Amygdala (tissue), 56 donors: Measurements from ENCODE around the gene C2orf72.
A peak's percentile ranks its signal among the peaks of the same experiment; 100 is the strongest.
"Not testable (repeated sequence)": the region's sequence is repeated elsewhere in the genome, so short reads cannot be mapped to it uniquely, and the experiment has no call there.

Experiments used
- DNase-seq, 56 donors: peaks; one replicate each; lab custom pipeline; 2025; lab: John Stamatoyannopoulos, UW

The C2orf72 gene

DNA sequence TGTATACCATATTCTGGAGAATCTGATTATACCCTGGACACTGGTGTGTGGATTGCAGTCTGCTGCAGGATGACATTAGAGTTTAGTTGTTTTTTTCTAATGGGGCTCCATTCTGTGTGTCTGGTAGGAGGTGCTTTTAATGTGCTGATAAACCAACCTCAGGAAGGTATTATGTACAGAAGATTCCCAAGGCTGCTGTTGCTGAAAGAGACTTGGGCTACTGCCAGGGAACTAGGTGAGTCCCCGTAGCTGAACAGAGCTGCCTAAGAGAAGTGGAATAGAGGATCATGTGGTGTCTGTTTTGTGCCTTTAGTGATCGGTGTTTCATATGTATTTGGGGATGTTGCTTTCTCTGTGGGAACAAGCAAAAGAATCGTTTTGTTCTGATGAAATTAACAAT lies 24.9 kb upstream of the C2orf72 start:
- no peak for DNase-seq

DNA sequence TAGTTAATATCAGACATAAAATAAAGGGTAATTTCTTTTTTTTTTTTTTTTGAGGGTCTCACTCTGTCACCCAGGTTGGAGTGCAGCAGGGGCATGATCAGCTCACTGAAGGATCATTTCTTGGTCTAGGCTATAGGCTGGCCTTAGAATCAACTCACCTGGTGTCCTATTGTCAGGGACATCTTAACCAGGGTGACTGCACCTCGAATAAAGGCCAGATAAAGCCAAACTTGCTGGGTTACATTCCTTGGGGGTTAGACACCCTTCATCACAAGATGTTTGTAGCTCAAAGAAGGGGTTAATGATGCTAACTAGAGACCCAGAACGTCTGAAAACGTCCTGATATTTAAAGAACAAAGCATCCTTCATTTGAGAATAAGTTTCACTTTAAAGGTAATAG lies 23.5 kb upstream of the C2orf72 start:
- no peak for DNase-seq

DNA sequence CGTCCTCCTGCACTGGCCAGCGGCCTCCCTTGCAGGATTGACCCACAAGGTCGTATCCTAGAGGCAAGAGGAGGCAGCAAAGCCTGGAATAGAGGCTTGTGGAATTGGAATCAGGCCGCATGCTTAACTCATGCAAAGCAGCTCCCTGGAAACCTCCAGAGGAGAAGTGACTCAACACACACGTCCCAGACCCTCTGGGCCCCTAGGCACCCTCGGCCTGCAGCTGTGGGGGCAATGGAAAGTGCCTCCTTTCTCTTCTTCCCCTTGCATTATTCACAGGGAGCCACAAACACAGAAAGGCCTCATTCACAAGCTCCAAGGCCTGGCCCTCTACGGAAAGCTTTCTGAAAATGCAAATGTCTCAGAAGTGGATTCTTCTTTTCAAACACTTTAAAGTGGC lies 21.8 kb upstream of the C2orf72 start:
- DNase-seq = peak in 44 of 56 donors; percentile 11 to 83 (median 54)

DNA sequence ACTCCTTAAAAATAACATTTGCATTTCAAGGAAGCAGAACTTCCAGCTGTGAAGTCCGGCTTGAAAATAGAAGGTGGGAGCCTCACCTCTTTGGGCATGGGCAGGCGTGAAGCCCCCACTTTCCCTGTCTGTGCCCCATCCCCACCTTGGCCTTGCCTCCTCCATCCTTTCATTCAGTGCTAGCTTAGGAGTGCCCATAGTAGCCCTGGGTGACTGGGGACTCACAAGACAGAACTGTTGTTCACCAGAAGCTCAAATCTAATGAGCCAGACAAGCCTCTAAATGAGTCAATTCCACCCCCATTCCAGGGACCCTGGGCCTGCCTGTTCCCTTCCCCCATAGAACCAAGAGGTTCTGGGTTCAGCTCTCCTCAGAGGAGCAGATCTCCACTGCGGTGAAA lies 21.4 kb upstream of the C2orf72 start:
- DNase-seq = peak in 8 of 56 donors; percentile 33 to 73 (median 45)

DNA sequence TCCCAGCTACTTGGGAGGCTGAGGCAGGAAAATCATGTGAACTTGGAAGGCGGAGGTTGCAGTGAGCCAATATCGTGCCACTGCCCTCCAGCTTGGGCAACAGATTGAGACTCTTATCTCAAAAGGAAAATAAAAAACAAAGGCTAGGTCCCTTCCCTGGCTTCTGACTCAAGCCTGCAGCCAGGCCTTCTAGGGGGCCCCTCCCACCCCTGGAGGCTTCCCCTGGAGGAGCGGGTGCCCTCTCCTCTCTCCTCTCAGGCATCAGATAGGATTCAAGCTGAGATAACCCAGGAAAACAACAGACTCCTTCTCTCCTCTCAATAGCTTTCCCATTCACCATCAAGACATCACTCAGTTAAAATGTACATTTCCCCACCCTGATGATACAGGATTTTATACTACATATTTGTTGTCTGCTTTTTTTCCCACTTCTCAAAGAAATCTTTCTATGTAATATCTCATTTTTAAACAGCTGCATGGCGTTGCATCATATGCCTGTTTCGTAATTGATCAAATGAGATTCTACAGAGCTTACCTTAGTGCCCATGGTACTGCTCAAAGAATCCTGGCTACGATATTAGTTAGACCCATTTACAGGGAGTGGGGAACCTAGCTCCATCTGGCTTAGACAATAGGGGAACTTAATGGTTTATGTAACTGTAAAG lies 20.6 kb upstream of the C2orf72 start:
- DNase-seq = no peak

DNA sequence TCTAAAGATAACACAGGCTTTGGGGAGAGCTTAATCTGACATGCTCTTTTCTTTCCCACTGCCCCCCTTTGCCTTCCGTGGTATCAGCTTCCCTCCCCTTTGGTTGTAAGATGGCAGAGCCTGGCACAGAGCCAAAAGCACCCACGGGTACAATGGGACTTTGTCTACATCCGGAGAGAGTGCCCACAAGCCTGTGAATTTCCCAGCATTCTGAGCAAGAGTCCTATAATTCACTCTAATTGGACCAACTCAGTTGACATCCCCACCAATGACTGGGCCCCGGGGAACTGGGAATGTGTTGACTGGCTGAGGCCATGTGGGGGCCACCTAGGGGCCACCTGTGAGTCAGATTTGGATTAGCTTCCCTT lies 20.1 kb upstream of the C2orf72 start:
- DNase-seq = peak in 50 of 56 donors; percentile 14 to 96 (median 72)

DNA sequence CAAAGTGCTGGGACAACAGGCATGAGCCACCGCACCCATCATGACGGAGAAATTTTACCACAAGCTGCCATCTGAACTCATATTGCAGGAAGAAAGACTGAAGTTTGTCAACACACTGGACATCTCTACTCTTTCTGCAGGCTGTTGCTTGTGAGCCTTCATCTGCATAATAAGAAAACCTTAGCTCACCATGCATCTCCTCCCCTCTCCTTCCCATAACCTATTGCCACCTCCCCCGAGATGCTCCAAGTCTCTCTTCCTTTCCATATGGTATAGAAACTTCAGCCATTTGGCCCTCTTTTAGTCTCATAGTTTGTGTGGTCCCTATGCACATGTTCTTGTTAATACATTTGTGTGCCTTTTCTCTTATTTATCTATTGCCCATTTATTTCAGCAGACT lies 19.1 kb upstream of the C2orf72 start:
- DNase-seq = no peak

DNA sequence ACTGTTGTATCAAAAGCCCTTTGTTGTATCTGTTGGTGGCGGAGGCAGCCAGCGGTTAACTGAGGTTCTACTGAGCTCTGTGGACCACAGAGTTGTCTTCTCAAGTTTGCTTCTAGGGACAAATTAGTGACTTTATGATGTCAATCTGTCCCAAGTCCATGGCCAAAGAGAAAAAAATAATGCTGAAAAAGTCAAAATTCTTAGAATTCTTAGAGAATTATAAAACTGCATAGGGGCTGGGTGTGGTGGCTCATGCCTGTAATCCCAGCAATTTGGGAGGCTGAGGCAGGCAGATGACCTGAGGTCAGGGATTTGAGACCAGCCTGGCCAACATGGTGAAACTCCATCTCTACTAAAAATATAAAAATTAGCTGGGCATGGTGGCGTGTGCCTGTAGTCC lies 12.3 kb upstream of the C2orf72 start:
- not testable (repeated sequence) for DNase-seq

DNA sequence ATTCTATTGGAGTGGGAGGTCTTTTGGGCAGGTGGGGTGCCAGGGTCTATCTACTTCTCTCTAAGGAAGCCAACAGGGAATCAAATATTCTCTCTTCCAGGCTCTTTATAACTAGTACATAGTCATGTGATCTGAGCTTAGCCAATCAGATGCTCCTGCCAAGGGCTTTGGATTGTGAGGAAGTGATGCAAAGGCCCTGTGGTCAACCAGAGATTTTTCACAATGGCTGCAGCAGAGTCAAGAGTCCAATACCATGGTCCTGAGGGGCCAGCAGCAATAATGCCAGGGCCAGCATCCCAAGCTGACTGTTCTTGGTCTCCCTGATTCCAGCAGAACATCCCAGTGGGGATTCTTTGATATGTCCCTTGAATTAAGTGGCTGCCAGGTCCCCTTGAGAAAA lies 8.4 kb upstream of the C2orf72 start:
- no peak for DNase-seq

DNA sequence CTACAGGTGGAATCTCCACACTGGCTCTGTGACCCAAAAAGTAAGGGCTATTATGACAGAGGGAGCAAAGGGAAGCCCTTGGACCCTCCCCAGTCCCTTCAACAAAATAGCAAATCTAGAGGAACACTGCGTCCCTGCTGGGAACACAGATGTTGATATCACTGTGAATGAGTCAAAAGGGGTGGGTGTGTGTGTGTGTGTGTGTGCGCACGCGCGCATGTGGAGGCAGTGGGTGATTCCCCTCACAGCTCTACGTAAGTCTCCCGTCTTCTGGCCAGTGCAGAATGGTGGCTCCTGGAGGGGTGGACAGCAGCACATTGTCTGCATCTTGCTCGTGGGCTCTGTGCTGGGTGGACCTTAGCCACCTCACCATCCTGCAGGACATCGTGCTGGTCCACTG lies 7.8 kb upstream of the C2orf72 start:
- no peak for DNase-seq

DNA sequence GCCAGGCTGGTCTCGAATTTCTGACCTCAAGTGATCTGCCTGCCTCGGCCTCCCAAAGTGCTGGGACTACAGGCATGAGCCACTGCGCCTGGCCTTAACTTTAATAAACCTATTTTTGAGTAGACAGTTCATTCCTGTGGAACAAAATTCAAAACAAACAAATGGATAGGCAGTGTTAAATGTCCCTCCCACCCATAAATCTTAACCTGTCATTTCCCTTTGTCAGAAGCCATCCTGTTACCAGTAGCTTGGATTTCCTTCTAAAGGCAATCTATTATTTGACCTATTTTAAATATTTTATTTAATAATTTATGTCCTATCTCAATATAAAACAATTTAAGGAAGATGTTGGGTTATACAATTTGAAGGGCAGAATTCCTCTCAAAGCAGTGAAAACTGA lies 6.6 kb upstream of the C2orf72 start:
- no peak for DNase-seq

DNA sequence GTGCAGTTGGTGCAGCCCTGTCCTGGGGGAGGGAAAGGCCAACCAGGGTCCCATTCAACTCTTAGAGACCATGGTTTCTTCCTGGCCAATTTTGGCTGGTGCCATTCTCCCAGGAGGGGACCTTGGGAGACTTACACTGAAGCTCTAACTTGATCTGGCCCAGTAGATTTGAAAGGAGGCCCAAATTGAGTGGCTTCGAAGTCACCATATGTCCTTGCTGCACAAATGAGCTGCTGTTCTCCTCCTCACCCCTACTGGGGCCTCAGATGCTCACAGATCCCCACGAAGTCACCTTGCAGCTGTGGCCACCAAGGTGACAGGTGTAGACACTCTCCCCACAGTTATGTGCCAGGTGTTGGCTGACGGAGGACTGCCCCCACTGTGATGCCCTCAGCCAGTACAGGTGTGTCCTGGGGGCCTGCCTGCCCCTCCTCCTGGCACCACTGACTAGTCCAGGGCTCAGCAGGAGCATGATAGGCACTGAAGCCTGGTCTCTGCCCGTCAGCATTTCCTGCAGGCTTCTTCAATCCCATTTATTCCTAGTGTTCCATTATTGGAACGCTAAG lies 4.7 kb upstream of the C2orf72 start:
- DNase-seq = no peak

DNA sequence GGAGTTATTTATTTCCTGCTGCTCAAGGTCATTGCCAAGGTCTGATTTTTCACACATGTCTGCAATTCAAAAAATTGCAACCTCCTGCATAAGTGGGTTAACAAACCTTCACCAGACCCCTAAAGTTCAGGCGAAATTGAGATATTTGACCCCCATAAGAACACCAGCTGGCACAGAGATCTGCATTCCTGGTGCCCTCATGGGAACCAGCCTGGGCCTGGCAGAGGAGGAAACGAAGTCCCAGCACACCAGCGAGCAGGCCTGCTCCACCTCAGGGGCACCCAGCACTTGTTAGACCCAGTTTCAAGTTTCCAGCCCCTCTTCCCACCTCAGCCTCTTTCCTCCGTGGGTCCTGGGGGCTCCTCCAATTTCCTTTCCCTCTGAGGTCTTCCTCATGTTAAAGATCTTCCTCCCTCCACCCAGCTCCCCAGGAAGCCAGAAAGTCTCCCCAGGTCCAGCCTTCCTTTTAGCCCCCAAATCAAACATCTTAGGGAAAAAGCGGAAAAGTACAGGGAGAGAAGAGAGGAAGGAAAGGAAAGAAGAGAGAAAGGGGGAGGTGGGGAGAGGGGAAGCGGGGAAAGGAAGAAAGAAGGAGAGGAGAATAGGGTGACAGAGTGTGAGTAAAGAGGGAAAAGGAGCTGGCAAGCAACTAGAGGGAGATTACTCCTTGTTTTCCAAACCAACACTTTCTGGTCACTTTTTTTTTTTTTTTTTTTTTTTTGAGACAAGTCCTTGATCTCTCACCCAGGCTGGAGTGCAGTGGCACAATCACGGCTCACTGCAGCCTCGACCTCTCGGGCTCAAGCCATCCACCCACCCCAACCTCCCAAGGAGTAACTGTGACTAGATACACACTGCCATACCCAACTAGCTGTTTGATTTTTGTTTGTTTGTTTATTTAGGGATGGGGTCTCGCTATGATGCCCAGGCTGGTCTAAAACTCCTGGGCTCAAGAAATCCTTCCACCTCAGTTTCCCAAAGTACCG lies 3.9 kb upstream of the C2orf72 start:
- DNase-seq = no peak

DNA sequence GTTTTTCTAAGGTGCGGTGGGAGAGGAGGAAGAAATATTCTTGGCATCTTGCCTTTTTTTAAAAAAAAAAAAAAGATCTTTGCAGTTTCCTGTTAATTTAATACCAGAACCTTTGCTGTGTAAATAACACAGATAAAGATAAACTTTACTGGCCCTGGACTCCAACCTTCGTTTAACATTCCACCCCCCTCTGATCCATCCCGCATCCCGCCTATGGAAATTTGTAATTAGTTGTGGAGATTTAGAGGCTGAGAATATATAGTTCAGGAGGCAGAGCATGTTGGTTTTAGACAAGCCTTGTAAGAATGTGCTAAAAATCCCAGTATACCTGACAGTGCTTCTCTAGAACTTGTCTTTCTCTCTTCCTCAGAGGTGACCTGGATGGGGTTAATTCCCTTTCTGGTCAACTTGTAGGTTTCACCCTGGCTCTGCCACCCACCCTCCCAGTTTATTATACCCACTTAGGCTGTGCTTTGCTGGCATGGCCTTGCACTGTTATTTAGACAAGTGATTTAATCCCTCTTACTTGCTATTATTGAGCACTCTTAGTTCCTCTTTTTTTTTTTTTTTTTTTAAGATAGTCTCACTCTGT lies 2.9 kb upstream of the C2orf72 start:
- no peak for DNase-seq

DNA sequence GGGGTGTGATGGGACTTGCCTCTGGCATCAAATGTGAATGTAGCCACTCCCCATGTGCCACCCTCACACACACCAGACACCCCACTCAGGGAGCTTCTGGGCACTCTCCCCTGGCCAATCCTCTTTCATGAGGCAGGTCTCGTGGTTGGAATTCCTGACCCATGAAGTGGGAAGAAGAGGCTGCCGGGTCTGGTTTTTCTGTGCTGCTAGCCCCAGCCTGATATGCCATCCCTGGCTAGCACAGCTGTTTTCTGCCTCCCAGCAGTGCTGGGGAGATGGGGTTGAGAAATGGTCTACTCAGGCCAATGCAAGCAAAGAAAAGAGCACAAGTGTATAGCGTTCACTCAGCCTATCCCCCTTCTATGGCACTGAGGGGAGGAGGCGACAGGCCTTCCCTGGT lies 1.2 kb upstream of the C2orf72 start:
- DNase-seq = no peak

DNA sequence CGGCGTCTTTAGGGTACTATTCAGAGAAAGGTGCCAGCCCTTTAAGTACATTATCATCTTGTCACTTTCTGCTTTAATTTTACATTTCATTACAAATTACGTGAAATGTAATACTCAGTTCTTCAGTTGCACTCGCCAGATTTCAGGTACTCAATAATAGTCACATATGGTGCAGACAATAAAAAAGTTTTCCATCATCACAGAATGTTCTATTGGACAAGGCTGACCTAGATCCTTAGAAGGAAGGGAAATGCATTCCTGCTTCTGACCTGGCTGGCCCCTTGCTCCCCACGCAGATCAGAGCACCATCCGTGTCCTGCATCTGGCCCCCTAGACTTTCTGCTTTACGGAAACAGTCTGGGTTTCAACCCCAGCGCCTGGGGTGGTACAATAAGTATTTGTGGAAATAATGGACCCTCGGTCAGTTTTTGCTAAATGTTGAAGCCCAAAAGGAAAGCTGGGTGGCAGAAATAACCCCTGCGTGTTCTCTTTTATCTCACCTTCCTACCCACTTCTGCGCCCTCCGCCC lies 681 bp upstream of the C2orf72 start:
- no peak for DNase-seq

DNA sequence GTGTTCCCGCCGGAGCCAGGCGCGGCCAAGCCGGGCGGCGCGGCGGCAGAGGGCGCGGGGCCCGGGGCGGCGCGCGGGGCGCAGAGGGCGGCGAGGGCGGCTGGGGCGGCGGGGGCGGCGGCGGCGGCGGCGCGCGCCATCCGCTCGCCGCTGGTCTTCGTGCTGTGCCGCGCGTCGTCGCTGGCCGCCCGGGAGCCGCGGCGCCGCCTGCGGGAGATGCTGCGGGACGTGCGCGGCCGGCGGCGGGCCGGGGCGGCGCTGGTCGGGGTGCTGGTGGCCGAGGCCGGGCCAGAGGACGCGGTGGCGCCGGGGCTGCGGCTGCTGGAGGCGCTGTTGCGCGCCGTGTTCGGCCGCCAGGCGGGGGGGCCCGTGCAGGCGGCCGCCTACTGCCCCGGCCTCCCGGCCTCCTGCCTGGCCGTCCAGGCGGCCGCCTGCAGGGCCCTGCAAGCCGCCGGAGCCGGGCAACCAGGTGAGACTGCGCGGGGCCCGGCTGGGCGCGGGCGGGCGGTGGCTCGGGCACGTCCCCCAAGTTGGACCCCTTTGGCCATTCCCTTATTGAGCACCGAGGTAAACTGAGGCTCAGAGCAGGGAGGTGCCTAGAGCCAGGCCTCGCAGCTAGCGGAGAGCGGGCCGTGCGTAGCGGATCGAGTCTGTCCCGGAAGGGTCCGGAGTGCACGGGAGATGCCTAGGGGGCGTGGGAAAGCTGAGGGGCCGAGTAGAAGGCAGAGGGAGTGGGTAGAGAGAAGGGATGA lies 584 bp downstream of the C2orf72 start:
- peak in 32 of 56 donors; percentile 19 to 78 (median 51) for DNase-seq

DNA sequence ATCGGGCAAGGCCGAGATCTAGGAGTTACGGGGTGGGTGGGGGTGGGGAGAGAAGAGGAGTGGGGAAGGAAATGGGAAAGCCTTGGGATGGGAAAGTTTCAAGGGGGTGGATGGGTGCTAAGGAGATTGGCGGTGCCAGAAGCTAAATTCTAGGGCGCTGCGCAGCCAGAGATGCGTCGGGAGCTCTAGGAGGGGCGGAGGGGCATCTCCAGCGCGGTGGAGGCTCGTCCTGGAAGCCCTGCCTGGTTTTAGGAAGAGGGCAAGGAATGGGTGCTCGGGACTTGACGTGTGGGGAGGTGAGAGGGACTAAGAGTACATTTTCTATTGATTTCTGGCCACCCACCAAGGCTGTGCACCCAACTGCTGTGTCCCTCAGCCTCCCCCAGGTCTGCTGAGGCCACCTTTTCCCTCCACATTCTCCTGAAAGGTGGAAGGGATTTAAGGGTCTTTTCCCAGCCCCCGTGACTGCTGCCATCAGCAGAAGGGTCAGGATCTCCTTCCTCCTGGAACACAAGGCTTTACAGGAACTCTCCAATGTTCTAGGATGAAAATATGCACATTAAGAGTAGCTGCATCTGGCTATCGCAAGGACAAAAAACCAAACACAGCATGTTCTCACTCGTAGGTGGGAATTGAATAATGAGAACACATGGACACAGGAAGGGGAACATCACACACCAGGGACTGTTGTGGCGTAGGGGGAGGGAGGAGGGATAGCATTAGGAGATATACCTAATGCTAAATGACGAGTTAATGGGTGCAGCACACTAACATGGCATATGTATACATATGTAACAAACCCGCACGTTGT lies 1.4 kb downstream of the C2orf72 start:
- DNase-seq = peak in 6 of 56 donors; percentile 30 to 52 (median 38)

DNA sequence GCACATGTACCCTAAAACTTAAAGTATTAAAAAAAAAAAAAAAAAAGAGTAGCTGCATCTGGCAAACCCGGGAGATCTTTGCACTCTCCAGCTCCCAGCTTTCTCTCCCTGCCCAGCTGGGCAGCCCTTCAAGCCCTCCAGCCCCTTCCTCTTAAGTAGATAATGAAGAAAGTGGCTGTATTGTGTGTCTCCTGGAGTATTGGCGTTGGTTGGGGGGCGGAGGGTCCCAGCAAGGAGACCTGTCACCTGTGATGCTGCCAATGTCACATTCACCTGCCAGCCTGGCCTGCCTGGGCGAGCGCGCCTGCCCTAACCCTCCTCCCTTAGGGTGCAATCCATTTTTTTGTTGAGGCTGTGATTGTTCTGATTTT lies 2.0 kb downstream of the C2orf72 start:
- DNase-seq = no peak
